ENCODE results near the gene CLASP1. TPM values are rescaled to one million over a fixed set of nuclear protein-coding genes. Genes with fewer than 3 reads are reported as not detected.
"Not testable (repeated sequence)": the region's sequence is repeated elsewhere in the genome, so short reads cannot be mapped to it uniquely, and the experiment has no call there.

The CLASP1 gene
- total and polyA plus RNA-seq, 7 donors: 2.4 to 117 (median 53.9) TPM

DNA sequence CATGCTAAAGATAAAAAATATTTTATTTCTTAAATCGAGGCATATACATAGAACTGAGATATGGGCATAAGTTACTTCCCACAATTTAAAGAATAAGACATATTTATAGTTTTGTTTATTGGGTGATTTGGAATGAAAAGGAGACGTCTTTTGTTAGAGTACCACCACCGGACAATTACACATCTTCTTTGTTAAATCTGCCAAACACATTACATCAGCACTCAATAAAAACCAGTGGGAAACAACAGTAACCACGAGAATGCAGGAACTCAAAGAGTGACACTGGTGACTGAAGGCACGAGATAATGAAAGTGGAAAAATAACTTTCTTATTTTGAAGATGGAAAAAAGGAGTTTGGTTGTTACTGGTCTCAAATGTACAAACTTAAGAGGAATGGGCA is 271.6 kb downstream of the CLASP1 start:
- Histone ChIP-seq H3K9me3 (no peaks in the 10 kb centered on the region), H3K27ac (no peak overlapping the region), H3K4me3 (no peak overlapping the region), H3K36me3 (peaks cover 13 to 78% (median 19%) of the 10 kb centered on the region in 4 donors), H3K4me1 (peaks cover 0 to 4% (median 0%) of the 10 kb centered on the region in 4 donors), H3K27me3 (no peaks in the 10 kb centered on the region)
- WGBS, 2 donors: 74 to 75% methylated on average over 5 of the region's 5 CpGs
- TF ChIP-seq EP300 (IDR thresholded peaks at IDR 0.05) (no peak), POLR2AphosphoS5 (IDR thresholded peaks at IDR 0.05) (no peak), CTCF (IDR thresholded peaks at IDR 0.05) (no peak)
- intact Hi-C loops (cut with DNase I): no loop called here
- no peak for DNase-seq

DNA sequence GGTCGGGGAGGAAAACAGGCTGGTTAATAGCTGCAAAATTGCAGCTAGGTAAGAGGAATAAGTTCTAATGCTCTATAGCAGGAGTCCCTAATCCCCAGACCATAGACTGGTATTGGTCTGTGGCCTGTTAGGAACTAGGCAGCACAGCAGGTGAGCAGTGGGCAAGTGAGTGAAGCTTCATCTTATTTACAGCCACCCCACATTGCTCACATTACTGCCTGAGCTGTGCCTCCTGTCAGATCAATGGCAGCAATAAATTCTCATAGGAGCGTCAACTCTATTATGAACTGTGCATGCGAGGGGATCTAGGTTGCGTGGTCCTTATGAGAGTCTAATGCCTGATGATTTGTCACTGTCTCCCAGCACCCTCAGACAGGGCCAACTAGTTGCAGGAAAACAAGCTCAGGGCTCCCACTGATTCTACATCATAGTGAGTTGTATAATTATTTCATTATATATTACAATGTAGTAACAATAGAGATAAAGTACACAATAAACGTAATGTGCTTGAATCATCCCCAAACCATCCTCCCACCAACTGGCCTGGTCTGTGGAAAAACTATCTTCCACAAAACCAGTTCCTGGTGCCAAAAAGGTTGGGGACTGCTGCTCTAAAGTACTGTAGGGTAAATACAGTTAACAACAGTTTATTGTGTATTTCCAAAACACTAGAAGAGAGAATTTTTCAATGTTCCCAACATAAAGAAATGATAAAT is 272.6 kb downstream of the CLASP1 start:
- Histone ChIP-seq H3K27ac (no peak overlapping the region), H3K4me1 (peaks cover 0 to 4% (median 0%) of the 10 kb centered on the region in 4 donors), H3K27me3 (no peaks in the 10 kb centered on the region), H3K4me3 (no peak overlapping the region), H3K9me3 (no peaks in the 10 kb centered on the region), H3K36me3 (peaks cover 9 to 68% (median 12%) of the 10 kb centered on the region in 4 donors)
- no peak for TF ChIP-seq CTCF (IDR thresholded peaks at IDR 0.05)
- TF ChIP-seq POLR2A (IDR thresholded peaks at IDR 0.05): no peak
- TF ChIP-seq EP300 (IDR thresholded peaks at IDR 0.05): no peak
- no peak for TF ChIP-seq POLR2AphosphoS5 (IDR thresholded peaks at IDR 0.05)
- no peak for DNase-seq
- intact Hi-C loops (cut with DNase I): no loop called here
- 93% methylated on average over 5 of the region's 5 CpGs for WGBS, 2 donors

- no peaks in the 10 kb centered on the region for H3K9me3 ChIP-seq
- H3K4me3 ChIP-seq: no peak overlapping the region
- no peaks in the 10 kb centered on the region for H3K27me3 ChIP-seq
- 95 to 99% methylated on average over 3 of the region's 3 CpGs for WGBS, 2 donors
- H3K4me1 ChIP-seq: peaks cover 0 to 4% (median 0%) of the 10 kb centered on the region in 4 donors
- H3K36me3 ChIP-seq: peaks cover 3 to 59% (median 8%) of the 10 kb centered on the region in 4 donors
- H3K27ac ChIP-seq: no peak overlapping the region
- intact Hi-C loops (cut with DNase I): no loop called here
- no peak for DNase-seq
- no peak for TF ChIP-seq EP300 (IDR thresholded peaks at IDR 0.05)
- TF ChIP-seq CTCF (IDR thresholded peaks at IDR 0.05): no peak
- no peak for TF ChIP-seq POLR2AphosphoS5 (IDR thresholded peaks at IDR 0.05)
- no peak for TF ChIP-seq POLR2A (IDR thresholded peaks at IDR 0.05)
Observed at GRCh38 chr2:121375621-121376159, 273.6 kb downstream of the CLASP1 start.

- peaks cover 0 to 59% (median 8%) of the 10 kb centered on the region in 4 donors for H3K36me3 ChIP-seq
Observed at GRCh38 chr2:121374412-121375075, 274.7 kb downstream of the CLASP1 start.

GRCh38 chr2:121372721-121373353 is 276.4 kb downstream of the CLASP1 start:
- no peak overlapping the region for H3K4me3 ChIP-seq
- no peak for DNase-seq
- H3K36me3 ChIP-seq: peaks cover under 1 to 69% (median 11%) of the 10 kb centered on the region in 4 donors
- TF ChIP-seq POLR2A (IDR thresholded peaks at IDR 0.05) (no peak), POLR2AphosphoS5 (IDR thresholded peaks at IDR 0.05) (no peak), CTCF (IDR thresholded peaks at IDR 0.05) (no peak), EP300 (IDR thresholded peaks at IDR 0.05) (no peak)
- H3K27me3 ChIP-seq: no peaks in the 10 kb centered on the region
- intact Hi-C loops (cut with DNase I): no loop called here
- WGBS, 2 donors: 91 to 98% methylated on average over 7 of the region's 7 CpGs
- H3K9me3 ChIP-seq: no peaks in the 10 kb centered on the region
- peaks cover 0 to 4% (median 0%) of the 10 kb centered on the region in 4 donors for H3K4me1 ChIP-seq
- no peak overlapping the region for H3K27ac ChIP-seq

More at GRCh38 chr2:121374412-121375075, 274.7 kb downstream of the CLASP1 start:
- WGBS, 2 donors: 59 to 84% methylated on average over 5 of the region's 5 CpGs
- H3K4me3 ChIP-seq; DNase-seq; H3K9me3 ChIP-seq; H3K27ac ChIP-seq; H3K27me3 ChIP-seq; H3K4me1 ChIP-seq; intact Hi-C loops (cut with DNase I): not testable (repeated sequence)

All from sigmoid colon (tissue), 7 donors.